ENCODE measurements around the gene AHI1.

DNA sequence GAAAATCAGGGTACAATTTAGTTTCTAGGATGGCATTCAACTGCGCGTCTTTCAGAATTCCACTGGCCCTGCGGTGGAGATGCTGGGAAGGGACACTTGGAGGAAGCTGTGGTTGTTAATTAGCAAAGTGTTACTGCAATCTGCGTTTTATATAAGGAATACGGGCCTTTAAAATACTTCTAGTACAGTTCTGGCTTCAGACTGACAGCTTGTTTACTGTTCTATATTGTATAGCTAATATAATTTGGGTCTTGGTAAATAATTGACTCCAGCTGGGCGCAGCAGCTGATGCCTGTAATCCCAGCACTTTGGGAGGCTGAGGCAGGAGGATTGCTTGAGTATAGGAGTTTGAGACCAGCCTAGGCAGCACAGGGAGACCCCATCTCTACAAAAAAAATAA lies 252.7 kb downstream of the AHI1 start:
- TF ChIP-seq, protein P1, sequence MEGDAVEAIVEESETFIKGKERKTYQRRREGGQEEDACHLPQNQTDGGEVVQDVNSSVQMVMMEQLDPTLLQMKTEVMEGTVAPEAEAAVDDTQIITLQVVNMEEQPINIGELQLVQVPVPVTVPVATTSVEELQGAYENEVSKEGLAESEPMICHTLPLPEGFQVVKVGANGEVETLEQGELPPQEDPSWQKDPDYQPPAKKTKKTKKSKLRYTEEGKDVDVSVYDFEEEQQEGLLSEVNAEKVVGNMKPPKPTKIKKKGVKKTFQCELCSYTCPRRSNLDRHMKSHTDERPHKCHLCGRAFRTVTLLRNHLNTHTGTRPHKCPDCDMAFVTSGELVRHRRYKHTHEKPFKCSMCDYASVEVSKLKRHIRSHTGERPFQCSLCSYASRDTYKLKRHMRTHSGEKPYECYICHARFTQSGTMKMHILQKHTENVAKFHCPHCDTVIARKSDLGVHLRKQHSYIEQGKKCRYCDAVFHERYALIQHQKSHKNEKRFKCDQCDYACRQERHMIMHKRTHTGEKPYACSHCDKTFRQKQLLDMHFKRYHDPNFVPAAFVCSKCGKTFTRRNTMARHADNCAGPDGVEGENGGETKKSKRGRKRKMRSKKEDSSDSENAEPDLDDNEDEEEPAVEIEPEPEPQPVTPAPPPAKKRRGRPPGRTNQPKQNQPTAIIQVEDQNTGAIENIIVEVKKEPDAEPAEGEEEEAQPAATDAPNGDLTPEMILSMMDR (IDR thresholded peaks at IDR 0.05; ENCODE audit: poor library complexity), result no peak
- TF ChIP-seq EZH2 (IDR thresholded peaks at IDR 0.05; ENCODE audit: borderline replicate concordance) (no peak), EZH2phosphoT487 (IDR thresholded peaks at IDR 0.05; ENCODE audit: low read depth, severe bottlenecking, unreplicated experiment) (no peak)

Data from hepatocyte (in vitro differentiated cells).